ENCODE results near the gene ENDOG.
"Not testable (repeated sequence)": the region's sequence is repeated elsewhere in the genome, so short reads cannot be mapped to it uniquely, and the experiment has no call there.

The ENDOG gene

GRCh38 chr9:128818099-128818838 is at the start of gene ENDOG:
Gene ENDOG, plus strand, starts transcription at chr9:128818500. Its CDS starts 185 bp downstream, at chr9:128818685.
- peak; percentile 100 for DNase-seq (ENCODE audit: low spot score)

- no peak for DNase-seq (ENCODE audit: low spot score)
These were observed 49.7 kb upstream of the ENDOG start for GRCh38 chr9:128768606-128769005.

- no peak for DNase-seq (ENCODE audit: low spot score)
These were observed 47.8 kb upstream of the ENDOG start for GRCh38 chr9:128770286-128771030.

GRCh38 chr9:128771094-128771721 is 47.1 kb upstream of the ENDOG start:
- no peak for DNase-seq (ENCODE audit: low spot score)

- DNase-seq (ENCODE audit: low spot score) = peak; percentile 98
These were observed 46.4 kb upstream of the ENDOG start, which contains the start of gene ZER1 for GRCh38 chr9:128771745-128772519. Gene ZER1, minus strand, starts transcription at chr9:128771927. Its CDS starts 16,362 bp downstream, at chr9:128755565.

GRCh38 chr9:128773049-128773448 is 45.3 kb upstream of the ENDOG start:
- DNase-seq (ENCODE audit: low spot score) = no peak

- DNase-seq (ENCODE audit: low spot score) = no peak
These were observed 43.5 kb upstream of the ENDOG start for GRCh38 chr9:128774804-128775203.

GRCh38 chr9:128780093-128780492 is 38.2 kb upstream of the ENDOG start:
- not testable (repeated sequence) for DNase-seq (ENCODE audit: low spot score)

GRCh38 chr9:128781187-128782070 is 36.9 kb upstream of the ENDOG start:
- DNase-seq (ENCODE audit: low spot score) = no peak

- DNase-seq (ENCODE audit: low spot score) = no peak
These were observed 35.6 kb upstream of the ENDOG start for GRCh38 chr9:128782669-128783068.

GRCh38 chr9:128785427-128785826 is 32.9 kb upstream of the ENDOG start:
- DNase-seq (ENCODE audit: low spot score) = no peak

GRCh38 chr9:128786681-128787601 is 31.4 kb upstream of the ENDOG start, which contains the start of gene TBC1D13:
Gene TBC1D13, plus strand, starts transcription at chr9:128787253. Its CDS starts 101 bp downstream, at chr9:128787354.
- DNase-seq (ENCODE audit: low spot score) = peak; percentile 96

- DNase-seq (ENCODE audit: low spot score) = no peak
These were observed 30.6 kb upstream of the ENDOG start for GRCh38 chr9:128787659-128788058.

- no peak for DNase-seq (ENCODE audit: low spot score)
These were observed 29.9 kb upstream of the ENDOG start for GRCh38 chr9:128788445-128788844.

- DNase-seq (ENCODE audit: low spot score) = no peak
These were observed 27.8 kb upstream of the ENDOG start for GRCh38 chr9:128790536-128790935.

- no peak for DNase-seq (ENCODE audit: low spot score)
These were observed 26.2 kb upstream of the ENDOG start for GRCh38 chr9:128792134-128792533.

GRCh38 chr9:128792978-128793686 is 25.2 kb upstream of the ENDOG start:
- no peak for DNase-seq (ENCODE audit: low spot score)

GRCh38 chr9:128794961-128795360 is 23.3 kb upstream of the ENDOG start:
- DNase-seq (ENCODE audit: low spot score) = not testable (repeated sequence)

- no peak for DNase-seq (ENCODE audit: low spot score)
These were observed 19.4 kb upstream of the ENDOG start for GRCh38 chr9:128798896-128799295.

All from AG08395 (cell line).